ENCODE data around the gene ZPBP2. TPM values are rescaled to one million over a fixed set of nuclear protein-coding genes. Genes with fewer than 3 reads are reported as not detected.

Gene ZPBP2
- total RNA-seq, 1 donor from 2014 or later: not detected

GRCh38 chr17:39913989-39914388 is 46.0 kb downstream of the ZPBP2 start:
- no peak for DNase-seq (ENCODE audit: low read depth)

DNA sequence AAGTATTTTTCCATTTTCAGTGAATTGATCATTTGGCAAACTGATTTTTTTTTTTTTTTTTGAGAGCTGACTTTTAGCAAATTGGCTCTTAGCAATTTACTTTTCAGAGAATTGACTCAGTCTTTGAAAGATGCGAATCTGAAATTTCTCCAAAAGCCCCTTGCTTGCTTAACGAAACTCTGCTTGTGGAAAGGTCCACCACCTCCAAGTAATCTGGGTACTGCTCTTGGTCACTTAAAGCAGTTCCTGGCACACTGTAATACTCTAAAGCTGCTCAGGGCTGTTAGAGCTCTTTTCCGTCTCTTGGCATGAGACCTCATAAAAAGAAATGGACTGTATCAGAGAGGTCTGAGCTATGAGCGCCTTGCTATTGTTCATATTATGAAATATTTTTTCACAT is 47.6 kb downstream of the ZPBP2 start:
- no peak for DNase-seq (ENCODE audit: low read depth)

- no peak for DNase-seq (ENCODE audit: low read depth)
Measured at GRCh38 chr17:39916918-39917317, 48.9 kb downstream of the ZPBP2 start.

DNA sequence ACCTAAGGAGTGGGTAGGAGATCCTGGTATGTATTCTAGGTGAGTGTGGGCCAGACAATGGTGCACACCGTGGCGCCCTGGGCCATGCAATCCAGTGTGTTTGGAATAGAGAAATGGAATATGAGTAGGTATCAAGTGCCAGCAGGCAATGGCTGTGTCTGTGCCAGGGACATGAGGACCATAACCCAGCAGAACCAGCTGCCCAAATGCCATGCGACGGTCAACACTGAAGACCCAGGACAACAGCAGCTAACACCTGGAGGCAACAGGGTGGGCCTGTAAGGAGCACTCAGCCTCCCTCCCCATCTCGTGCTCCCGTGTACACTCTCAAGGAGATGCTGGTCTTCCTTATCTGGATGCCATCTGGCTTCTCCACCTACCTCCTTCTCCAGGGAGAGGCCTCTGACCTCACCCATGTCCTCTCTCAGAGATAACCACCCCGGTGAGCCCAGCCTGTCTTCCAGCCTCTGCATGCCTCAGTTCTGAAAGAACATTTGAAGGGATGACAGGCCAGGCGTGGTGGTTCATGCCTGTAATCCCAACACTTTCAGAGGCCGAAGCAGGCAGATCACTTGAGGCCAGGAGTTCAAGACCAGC is 51.2 kb downstream of the ZPBP2 start:
- no peak for DNase-seq (ENCODE audit: low read depth)

- no peak for DNase-seq (ENCODE audit: low read depth)
Measured at GRCh38 chr17:39920218-39921210, 52.5 kb downstream of the ZPBP2 start.

- no peak for DNase-seq (ENCODE audit: low read depth)
Measured at GRCh38 chr17:39921323-39921722, 53.3 kb downstream of the ZPBP2 start.

DNA sequence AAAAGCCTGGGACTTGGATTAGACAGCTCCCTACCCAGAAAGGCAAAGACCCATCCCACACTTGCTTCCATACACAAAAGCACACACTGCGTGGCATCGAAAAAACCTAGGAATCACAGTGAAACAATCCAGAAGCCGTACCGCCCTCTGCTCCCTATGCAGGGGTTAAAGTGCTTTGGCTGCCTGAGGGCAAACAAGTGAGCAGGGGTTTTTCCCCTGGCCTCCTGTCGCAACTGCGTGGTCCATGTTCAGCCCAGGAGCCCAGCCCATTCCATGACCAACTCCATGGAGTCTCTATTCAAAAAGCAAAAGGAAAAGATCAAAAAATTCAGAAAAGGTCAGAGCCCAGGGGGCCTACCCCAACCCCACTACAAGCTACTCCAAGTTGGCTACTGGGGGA is 54.0 kb downstream of the ZPBP2 start:
- DNase-seq (ENCODE audit: low read depth): no peak

DNA sequence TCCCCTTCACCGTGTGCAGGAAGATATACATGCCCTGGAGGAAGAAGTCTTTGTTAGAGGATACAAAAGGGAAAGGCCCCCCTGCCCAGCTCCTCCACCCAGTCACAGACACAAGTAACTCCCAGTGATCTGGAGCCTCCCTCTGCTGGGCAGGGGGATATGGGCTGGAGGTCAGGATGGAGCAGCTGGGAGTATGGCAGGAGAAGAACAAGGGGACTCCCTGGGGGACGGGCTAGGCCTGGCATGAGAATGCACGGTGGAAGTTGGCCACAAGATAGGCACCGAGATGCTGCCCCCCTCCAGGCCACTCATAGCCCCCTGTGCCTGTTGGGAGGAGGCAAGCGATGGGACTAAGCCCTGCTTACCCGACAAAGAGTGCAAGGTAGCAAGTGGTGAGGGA is 55.2 kb downstream of the ZPBP2 start:
- no peak for DNase-seq (ENCODE audit: low read depth)

- no peak for DNase-seq (ENCODE audit: low read depth)
Measured at GRCh38 chr17:39923836-39924690, 56.1 kb downstream of the ZPBP2 start.

- DNase-seq (ENCODE audit: low read depth): no peak
Measured at GRCh38 chr17:39924691-39925055, 56.7 kb downstream of the ZPBP2 start.

DNA sequence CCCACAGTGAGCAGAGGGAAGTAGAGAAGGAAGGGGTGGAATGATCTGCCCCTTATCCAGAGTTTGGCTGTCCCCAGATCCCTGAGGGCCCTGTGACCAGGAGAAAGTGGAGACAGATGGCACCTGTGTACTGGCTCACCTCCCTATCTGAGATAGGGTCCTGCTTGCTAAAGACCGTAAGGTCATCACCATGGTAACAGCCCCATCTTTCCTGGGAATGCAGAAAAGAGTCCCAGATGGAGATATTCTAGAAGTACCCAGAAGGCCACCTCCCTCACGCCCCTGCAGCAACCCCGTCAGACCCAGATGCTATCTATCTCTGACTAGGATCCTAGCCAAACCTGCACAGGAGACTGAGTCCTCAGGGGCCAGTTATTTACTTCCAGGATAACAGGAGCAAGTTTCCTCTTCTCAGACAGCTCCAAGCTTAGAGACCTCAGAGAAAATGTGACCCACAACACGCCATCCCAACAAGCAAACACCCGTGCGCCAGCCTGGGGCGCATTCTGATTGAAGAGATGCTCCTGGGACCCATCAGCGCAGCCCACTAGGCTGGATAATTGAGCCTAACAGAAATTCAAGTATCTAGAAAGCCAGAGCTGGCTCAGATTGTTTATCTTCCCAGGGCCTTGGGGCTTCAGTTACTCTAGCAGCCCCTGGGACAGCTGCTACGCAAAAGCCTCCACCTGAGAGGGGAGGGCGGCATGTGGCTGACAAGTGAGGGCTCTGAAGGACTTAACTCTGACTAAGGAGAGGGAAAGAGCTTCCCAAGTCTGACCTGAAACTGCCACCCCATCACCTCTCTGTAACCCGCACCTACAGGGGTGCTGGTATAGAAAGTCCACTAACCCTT is 57.5 kb downstream of the ZPBP2 start:
- DNase-seq (ENCODE audit: low read depth): no peak

- DNase-seq (ENCODE audit: low read depth): no peak
Measured at GRCh38 chr17:39926135-39926587, 58.2 kb downstream of the ZPBP2 start.

- DNase-seq (ENCODE audit: low read depth): no peak
Measured at GRCh38 chr17:39926588-39927100, 58.6 kb downstream of the ZPBP2 start.

Other genes starting within 250 kb of the ZPBP2 start
- gene PPP1R1B, start 241.2 kb upstream of the ZPBP2 start, total RNA-seq: 0.15 TPM in 1 of 2 replicates, not detected in the other
- gene STARD3, start 231.1 kb upstream of the ZPBP2 start, total RNA-seq: 22.4 and 31.9 TPM in 2 replicates
- 0.25 TPM in 1 of 2 replicates, not detected in the other for gene TCAP, start 202.9 kb upstream of the ZPBP2 start, total RNA-seq
- gene PNMT, start 199.7 kb upstream of the ZPBP2 start, total RNA-seq: 0.25 TPM in 1 of 2 replicates, not detected in the other
- 6.6 and 21.8 TPM in 2 replicates for gene PGAP3, start 180.1 kb upstream of the ZPBP2 start, total RNA-seq
- gene ERBB2, start 168.1 kb upstream of the ZPBP2 start, total RNA-seq: 28.5 and 121 TPM in 2 replicates
- gene MIEN1, start 137.7 kb upstream of the ZPBP2 start, total RNA-seq: 12.7 and 17.7 TPM in 2 replicates
- gene GRB7, start 130.3 kb upstream of the ZPBP2 start, total RNA-seq: 10.8 and 25.7 TPM in 2 replicates
- under 0.01 and 0.17 TPM in 2 replicates for gene IKZF3, start 3.9 kb upstream of the ZPBP2 start, total RNA-seq
- 0.35 and 2.2 TPM in 2 replicates for gene GSDMB, start 50.4 kb downstream of the ZPBP2 start, total RNA-seq
- gene ORMDL3, start 59.4 kb downstream of the ZPBP2 start, total RNA-seq: 55.2 and 89.6 TPM in 2 replicates
- gene LRRC3C, start 59.5 kb downstream of the ZPBP2 start, total RNA-seq: not detected in 2 replicates
- gene GSDMA, start 94.8 kb downstream of the ZPBP2 start, total RNA-seq: not detected in 2 replicates
- 89.6 and 121 TPM in 2 replicates for gene PSMD3, start 112.6 kb downstream of the ZPBP2 start, total RNA-seq
- gene CSF3, start 147.2 kb downstream of the ZPBP2 start, total RNA-seq: not detected in 2 replicates
- 35.3 and 54.3 TPM in 2 replicates for gene MED24, start 186.2 kb downstream of the ZPBP2 start, total RNA-seq
- 3.5 and 22.0 TPM in 2 replicates for gene THRA, start 194.8 kb downstream of the ZPBP2 start, total RNA-seq
- 0.75 TPM in 1 of 2 replicates, not detected in the other for gene NR1D1, start 232.4 kb downstream of the ZPBP2 start, total RNA-seq

Data from renal cortical epithelial cell (primary cell).